SU-DHL-6 (cell line): ENCODE data around the gene SOX30.
"Not testable (repeated sequence)": the region's sequence is repeated elsewhere in the genome, so short reads cannot be mapped to it uniquely, and the experiment has no call there.

Source experiments
- CTCF ChIP-seq: fragments of 200-600 bp; sonication (generic); IDR thresholded peaks from one replicate; pipeline ENCODE4 v1.5.1; 2017; ENCODE audit warnings: antibody characterized with exemption, mild to moderate bottlenecking, low read length, moderate library complexity; ENCODE audit not compliant: insufficient read depth, poor library complexity, severe bottlenecking
- EZH2phosphoT487 ChIP-seq: fragments of 200-600 bp; sonication (generic), shearing (Covaris generic); conservative IDR thresholded peaks from 2 replicates; pipeline ENCODE4 v1.6.1; 2018; ENCODE audit warnings: mild to moderate bottlenecking, antibody characterized with exemption, low read length, moderate library complexity, mixed read lengths

- TF ChIP-seq CTCF, EZH2phosphoT487: not testable (repeated sequence)
Observed at GRCh38 chr5:157698674-157699073, 46.4 kb upstream of the SOX30 start.
